Suppressor macrophage treated with lipopolysaccharide for 1 hour (primary cell): Measurements from ENCODE around the gene OR4K15.
"Not testable (repeated sequence)": the region's sequence is repeated elsewhere in the genome, so short reads cannot be mapped to it uniquely, and the experiment has no call there.

Source experiments
- DNase-seq, 3 donors: peaks; one replicate each; pipeline ENCODE4 v3.0.0-alpha.2; 2020 to 2022

OR4K15 gene, protein sequence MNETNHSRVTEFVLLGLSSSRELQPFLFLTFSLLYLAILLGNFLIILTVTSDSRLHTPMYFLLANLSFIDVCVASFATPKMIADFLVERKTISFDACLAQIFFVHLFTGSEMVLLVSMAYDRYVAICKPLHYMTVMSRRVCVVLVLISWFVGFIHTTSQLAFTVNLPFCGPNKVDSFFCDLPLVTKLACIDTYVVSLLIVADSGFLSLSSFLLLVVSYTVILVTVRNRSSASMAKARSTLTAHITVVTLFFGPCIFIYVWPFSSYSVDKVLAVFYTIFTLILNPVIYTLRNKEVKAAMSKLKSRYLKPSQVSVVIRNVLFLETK

DNA sequence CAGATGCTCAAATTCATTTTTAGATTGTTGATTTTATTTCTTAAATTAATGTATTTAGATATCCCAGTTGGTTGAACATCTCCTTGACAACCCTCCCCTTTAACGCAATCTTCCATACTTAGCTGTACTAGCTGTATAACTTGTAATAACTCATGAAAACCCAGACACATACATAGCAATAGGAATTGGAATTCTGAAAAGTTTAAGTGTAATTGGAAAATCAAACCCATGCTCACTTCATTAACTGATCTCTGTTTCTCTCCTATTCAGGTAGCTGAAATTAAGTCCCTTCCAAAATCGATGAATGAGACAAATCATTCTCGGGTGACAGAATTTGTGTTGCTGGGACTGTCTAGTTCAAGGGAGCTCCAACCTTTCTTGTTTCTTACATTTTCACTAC is at the start of gene OR4K15:
TSS of gene OR4K15 (plus strand) at position 301 of the 400 bp plus-strand sequence. CDS start at position 301, 0 bp downstream.
- no peak for DNase-seq

DNA sequence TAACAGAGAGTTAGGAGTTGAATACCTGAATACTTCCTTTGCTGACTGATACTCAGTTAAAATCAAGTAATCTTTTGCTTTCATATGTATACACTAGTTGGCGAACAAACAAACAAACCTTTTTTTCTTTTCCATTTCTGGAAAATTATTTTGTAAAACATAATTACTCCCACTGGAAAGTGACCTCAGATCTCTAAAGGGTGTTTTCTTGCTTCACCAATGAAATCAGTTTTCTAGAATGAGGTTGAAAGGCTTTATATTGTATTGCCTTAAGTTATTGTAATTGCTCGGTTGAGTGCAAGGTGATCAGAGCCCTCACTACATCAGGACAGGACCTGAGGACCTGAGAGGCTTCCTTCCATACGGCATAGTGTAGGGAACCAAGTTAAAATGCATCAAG is 44.8 kb upstream of the OR4K15 start, which contains the start of gene OR4K1:
TSS of gene OR4K1 (plus strand) at position 301 of the 400 bp plus-strand sequence. CDS start 4,750 bp downstream, outside the sequence.
- no peak for DNase-seq

DNA sequence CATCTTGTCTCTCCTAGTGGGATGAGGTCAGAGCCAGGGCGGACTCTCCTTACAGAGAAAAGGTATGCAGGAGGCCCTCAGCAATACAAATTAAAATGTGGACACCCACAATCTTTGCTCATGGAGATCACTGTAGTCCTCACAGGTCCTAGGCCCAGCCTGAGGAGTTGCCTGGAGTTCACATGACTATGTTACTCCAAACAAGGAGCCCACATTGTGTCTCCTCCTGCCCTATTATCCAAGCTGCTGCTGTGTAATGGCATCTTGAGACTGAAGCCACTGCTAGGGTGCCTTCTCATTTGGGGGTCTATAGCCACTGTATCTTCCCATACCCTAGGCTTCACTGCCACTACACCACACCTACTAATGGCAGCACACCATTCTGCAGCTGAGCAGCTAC is 33.7 kb upstream of the OR4K15 start:
- DNase-seq, result no peak

DNA sequence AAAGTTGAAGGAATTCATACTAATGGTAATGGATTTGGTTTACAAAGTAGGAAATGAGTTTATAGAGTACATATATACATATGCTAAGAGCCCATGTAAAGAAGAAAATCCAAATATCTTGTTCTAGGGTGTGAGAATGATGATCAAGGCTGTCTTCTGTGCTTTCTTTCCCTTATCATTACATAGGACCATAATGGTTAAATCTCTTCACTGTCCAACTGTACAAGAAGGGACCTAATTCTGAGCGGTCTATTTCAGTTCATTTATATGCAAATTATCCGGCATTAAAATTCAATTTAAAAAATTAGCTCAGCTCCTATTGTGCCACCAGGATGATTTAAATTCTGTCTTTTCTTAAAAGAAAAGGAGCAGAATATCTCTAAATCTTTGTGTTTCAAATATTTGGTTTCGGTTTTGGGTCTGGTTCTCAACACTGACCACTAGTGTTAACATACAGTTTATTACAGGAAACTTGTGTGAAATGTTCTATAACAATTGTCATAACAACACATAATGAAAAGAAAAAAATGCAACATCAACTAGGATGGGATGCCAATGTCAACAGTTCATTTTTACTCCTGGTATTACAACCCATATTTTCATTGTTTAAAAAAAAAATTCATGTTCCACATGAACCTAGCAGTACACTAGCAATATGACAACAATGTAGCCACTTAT is 27.8 kb upstream of the OR4K15 start:
- DNase-seq, result no peak

DNA sequence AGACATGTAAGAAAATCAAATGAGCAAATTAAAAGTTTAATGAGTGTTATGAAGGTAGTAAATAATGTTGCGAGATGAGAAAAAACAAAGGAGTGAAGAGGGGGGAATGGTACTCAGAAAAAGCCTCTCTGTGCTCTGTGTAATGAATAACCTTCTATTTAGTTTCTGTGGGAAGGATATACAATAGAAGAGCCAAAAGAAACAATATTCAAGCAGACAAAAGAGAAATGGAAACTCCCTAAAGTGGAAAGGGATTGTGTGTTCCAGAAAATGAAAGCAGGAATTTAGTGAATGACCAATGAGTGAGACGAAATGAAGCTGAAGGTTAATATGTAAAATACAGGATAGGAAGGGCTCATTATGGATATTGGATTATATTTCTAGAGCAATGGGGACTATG is 26.2 kb upstream of the OR4K15 start:
- no peak for DNase-seq

DNA sequence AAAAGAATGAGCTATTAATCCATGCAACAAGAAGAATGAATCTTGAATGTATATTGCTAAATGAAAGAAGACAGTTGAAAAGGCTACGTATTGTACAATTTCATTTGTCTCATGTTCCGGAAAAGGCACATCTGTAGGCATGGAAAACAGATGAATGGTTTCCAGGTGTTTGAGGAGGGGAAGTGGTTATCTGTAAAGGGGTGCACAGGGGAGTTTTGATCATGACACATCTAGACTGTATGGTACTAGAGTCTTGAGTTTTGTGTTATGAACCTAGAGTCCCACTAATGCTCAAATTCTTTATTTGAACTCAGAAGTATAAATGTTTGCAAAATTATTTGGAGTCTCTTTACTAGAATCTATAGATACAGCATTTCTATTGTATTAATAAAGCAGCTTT is 5.7 kb upstream of the OR4K15 start:
- DNase-seq, result not testable (repeated sequence)

DNA sequence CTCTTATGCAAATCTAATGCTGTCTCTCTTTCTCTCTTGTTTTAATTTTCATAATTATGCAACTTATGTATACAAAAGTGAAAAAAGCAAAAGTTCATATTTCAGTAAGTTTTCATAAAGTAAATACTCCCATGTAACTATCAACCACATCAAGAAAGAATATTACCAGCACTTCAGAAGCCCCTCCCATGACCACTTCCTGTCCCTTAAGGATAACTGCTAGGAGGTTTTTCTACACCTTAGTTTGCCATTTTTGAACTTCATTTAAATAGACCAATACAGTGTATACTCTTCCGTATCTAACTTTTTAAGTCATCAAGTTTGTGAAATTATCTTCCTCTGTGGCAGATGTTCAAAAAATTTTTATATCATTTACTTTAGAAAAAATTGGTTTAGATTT is 547 bp upstream of the OR4K15 start:
- DNase-seq, result no peak

DNA sequence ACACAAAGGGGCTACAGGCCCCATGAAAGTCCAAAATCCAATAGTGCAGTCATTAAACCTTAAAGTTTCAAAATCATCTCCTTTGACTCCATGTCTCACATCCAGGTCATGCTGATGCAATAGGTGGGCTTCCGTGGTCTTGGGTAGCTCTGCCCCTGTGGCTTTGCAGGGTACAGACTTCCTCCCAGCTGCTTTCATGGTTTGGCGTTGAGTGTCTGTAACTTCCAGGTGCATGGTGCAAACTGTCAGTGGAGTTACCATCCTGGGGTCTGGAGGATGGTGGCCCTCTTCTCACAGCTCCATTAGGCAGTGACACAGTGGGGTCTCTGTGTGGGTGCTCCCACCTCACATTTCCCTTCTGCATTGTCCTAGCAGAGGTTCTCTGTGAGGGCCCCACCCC is 18.0 kb downstream of the OR4K15 start:
- DNase-seq, result no peak

DNA sequence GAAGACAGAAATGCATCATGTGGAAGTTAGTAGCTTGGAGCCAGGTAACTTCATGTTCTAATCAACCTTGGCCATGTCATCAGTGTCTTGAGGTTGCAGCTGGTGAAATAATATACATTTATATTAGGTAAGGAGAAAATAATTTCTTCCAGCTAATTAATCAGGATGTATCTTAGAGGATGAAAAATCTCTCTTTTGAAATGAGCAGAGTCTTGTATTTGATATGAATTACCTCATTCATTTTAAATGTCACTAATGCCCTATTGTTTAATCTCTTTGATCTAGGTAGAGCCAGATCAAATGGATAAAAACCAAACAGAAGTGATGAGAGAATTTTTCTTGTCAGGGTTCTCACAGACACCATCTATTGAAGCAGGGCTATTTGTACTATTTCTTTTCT is 26.5 kb downstream of the OR4K15 start, which contains the start of gene OR4Q2:
TSS of gene OR4Q2 (plus strand) at position 301 of the 400 bp plus-strand sequence.
- DNase-seq, result no peak

DNA sequence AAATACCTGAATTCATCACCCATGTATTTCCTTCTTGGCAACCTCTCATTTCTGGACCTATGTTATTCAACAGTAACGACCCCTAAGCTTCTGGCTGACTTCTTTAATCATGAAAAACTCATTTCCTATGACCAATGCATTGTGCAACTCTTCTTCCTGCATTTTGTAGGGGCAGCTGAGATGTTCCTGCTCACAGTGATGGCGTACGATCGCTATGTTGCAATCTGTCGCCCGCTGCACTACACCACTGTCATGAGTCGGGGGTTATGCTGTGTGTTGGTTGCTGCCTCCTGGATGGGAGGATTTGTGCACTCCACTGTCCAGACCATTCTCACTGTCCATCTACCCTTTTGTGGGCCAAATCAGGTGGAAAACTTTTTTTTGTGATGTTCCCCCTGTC is 26.9 kb downstream of the OR4K15 start:
- peak; percentile 28 to 58 (median 33) for DNase-seq

DNA sequence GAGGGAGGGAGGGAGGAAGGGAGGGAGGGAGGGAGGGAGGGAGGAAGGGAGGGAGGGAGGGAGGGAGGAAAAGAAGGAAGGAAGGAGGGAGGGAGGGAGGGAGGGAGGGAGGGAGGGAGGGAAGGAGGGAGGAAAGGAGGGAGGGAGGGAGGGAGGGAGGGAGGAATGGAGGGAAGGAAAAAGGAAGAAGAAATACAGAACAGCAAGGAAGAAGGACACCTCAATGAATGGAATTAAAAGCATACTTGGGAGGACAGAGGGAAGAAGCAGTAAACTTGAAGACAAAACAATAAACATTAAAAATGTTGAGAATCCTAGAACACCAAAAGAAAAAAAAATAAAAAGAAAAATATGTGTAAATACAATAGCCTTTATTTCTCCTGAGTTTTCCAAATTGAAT is 32.8 kb downstream of the OR4K15 start:
- no peak for DNase-seq

DNA sequence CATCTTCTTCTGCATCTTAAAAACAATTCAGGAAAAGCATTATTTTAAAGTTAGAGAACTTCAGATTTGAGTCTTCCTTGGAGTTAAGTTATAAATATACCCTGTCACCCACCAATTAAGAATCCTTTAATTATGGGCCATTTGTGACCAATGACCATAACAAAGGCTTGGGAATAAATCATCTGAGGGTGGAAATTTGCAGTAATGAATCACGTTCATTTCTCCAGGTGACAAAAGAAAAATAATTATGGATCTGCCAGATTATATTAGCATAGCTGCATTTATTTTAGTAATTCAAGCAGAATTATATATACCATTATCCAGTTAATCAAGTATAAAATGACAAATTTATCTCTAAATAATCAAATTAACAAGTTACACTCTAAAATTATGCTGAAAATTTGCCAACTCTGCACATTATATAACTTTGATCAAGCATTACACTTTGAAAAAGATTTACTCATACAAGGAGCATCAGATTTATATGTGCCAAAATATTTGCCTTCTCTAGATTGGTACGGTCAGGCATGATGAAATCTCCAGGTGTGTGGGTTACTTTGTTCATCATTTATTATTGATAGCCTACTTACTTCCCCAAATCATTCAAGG is 44.0 kb downstream of the OR4K15 start, which contains the start of gene OR4K14:
TSS of gene OR4K14 (minus strand) at position 51 of the 609 bp plus-strand sequence. CDS start 4,114 bp downstream, outside the sequence.
- no peak for DNase-seq
